Measurements from ENCODE around the gene FURIN.

The FURIN gene

DNA sequence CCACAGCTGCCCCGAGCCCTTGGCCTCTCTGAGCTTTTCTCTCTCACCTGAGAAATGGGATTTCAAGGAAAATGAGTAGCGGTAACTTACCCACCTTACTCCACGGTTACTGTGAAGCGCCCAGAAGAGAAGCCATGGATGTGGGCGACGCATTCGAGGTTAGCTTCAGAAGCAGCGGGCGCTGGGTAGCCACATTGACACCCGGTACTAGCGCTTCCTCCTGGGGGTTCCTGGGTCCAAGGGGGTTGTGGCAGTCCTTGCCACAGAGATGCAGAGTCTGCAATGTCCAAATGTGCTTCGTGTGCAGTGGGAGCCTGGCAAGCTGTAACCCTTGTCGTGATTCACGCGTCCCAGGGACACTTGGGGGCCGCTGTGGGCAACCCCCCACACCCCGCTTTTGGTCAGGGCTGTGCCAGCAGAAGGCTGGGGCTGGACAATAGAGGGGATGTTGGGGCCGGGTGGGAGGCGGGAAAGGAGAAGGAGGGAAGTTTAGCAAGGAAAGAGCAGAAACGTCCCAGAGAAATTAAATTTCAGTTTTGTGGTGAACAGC is 41.4 kb upstream of the FURIN start:
- TF ChIP-seq, protein P1, sequence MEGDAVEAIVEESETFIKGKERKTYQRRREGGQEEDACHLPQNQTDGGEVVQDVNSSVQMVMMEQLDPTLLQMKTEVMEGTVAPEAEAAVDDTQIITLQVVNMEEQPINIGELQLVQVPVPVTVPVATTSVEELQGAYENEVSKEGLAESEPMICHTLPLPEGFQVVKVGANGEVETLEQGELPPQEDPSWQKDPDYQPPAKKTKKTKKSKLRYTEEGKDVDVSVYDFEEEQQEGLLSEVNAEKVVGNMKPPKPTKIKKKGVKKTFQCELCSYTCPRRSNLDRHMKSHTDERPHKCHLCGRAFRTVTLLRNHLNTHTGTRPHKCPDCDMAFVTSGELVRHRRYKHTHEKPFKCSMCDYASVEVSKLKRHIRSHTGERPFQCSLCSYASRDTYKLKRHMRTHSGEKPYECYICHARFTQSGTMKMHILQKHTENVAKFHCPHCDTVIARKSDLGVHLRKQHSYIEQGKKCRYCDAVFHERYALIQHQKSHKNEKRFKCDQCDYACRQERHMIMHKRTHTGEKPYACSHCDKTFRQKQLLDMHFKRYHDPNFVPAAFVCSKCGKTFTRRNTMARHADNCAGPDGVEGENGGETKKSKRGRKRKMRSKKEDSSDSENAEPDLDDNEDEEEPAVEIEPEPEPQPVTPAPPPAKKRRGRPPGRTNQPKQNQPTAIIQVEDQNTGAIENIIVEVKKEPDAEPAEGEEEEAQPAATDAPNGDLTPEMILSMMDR (IDR thresholded peaks at IDR 0.05; ENCODE audit: low read depth, low read length), result no peak

GRCh38 chr15:90828111-90828510 is 40.3 kb upstream of the FURIN start:
- TF ChIP-seq, protein P1 (IDR thresholded peaks at IDR 0.05; ENCODE audit: low read depth, low read length), result no peak
- DNase-seq (ENCODE audit: extremely low read depth, low read depth), result no peak

More for the DNA sequence above, 41.4 kb upstream of the FURIN start:
- DNase-seq (ENCODE audit: extremely low read depth, low read depth), result no peak

GRCh38 chr15:90829126-90829525 is 39.3 kb upstream of the FURIN start:
- no peak for DNase-seq (ENCODE audit: extremely low read depth, low read depth)
- TF ChIP-seq, protein P1 (IDR thresholded peaks at IDR 0.05; ENCODE audit: low read depth, low read length), result no peak

DNA sequence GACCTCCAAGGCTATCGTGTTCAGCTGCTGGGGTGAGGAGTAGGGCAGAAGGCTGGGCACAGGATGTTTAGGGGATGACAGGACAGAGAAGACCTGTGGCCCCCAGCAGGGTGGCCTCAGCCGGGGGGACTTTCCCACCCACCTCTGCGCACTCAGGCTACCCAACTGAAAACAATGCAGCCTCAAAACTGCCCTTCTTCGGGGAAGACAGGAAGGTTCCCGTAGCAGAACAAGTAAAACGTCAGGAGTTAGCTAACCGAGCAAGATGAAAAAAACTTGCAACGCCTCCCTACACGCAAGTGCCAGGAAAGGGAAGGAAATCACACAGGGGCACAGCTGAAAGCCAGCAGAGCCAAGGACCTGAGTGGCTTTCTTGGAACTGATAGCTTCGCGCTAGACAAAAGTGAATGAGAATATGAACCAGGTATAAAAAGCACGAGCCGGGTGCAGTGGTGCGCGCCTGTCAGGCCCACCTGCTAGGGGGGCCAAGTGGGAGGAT is 38.4 kb upstream of the FURIN start:
- TF ChIP-seq, protein P1 (IDR thresholded peaks at IDR 0.05; ENCODE audit: low read depth, low read length), result no peak
- DNase-seq (ENCODE audit: extremely low read depth, low read depth), result no peak

DNA sequence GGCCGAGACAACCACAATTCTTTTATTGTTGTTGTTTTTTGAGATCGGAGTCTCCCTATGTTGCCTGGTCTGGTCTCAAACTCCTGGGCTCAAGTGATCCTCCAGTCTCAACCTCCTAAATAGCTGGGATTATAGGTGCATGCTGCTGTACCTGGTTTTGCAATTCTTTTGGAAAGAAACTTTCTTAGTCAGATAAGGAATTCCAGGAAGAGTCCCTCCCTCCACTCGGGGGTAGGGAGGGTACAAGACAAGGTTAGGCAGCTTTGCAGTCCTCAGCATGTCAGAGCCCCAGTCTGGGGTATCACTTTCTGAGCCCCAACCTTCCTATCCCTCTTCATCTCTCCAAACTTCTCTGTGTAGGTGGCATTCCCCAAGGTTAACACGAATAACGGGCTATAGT is 33.8 kb upstream of the FURIN start:
- DNase-seq (ENCODE audit: extremely low read depth, low read depth), result no peak
- TF ChIP-seq, protein P1 (IDR thresholded peaks at IDR 0.05; ENCODE audit: low read depth, low read length), result no peak

DNA sequence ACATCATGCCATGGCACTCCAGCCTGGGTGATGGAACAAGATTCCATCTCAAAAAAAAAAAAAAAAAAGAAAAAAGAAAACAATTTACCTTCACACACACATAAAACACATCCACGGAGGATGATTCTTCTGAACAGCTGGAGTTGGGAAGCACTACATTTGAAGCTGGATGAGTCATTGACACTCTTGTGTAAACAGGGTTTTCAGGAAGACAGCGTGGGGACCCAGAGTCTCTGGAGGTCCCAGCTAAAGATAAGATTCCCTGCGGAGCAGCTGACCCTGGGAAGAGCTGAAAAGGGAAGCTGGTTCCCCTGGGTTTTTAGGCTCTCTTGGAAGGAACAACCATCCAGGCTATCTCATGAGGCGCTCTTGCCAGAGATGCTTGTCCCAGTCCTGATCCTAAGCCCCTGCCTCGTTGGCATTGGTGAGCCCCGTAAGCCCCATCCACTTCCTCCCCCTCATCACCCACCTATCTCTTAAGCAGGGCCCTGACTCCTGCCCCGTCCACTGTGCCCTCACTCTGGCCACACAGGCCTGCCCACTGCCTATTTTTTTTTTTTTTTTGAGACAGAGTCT is 32.0 kb upstream of the FURIN start:
- DNase-seq (ENCODE audit: extremely low read depth, low read depth), result peak; percentile 5
- TF ChIP-seq, protein P1 (IDR thresholded peaks at IDR 0.05; ENCODE audit: low read depth, low read length), result no peak

GRCh38 chr15:90837094-90837493 is 31.3 kb upstream of the FURIN start:
- TF ChIP-seq, protein P1 (IDR thresholded peaks at IDR 0.05; ENCODE audit: low read depth, low read length), result no peak
- no peak for DNase-seq (ENCODE audit: extremely low read depth, low read depth)

All from AG09319 (cell line).